C4-2B (cell line): ENCODE results near the gene POU2AF1.

Experiments
- CTCF ChIP-seq: fragments of 450-650 bp; conservative IDR thresholded peaks from 2 replicates; pipeline ENCODE4 v1.5.1; 2017; ENCODE audit warnings: mild to moderate bottlenecking
- ZFX ChIP-seq: fragments of 450-650 bp; IDR thresholded peaks from 2 replicates; pipeline ENCODE4 v1.6.1; 2017

GRCh38 chr11:111410951-111411350, 31.9 kb upstream of the POU2AF1 start:
- no peak for TF ChIP-seq CTCF
- TF ChIP-seq ZFX = no peak
